ENCODE measurements around the gene TRAK1.

- TF ChIP-seq CTCF (IDR thresholded peaks at IDR 0.05; ENCODE audit: low read length) (no peak), EZH2phosphoT487 (IDR thresholded peaks at IDR 0.05; ENCODE audit: low read length) (no peak)
Measured at GRCh38 chr3:42088803-42089530, 2.2 kb upstream of the TRAK1 start.

All from MM.1S (cell line).